ENCODE results near the gene ELP4. TPM values are rescaled to one million over a fixed set of nuclear protein-coding genes. Genes with fewer than 3 reads are reported as not detected.

ELP4 gene
- total and polyA plus RNA-seq, 11 donors: 8.5 to 20.7 (median 14.1) TPM

DNA sequence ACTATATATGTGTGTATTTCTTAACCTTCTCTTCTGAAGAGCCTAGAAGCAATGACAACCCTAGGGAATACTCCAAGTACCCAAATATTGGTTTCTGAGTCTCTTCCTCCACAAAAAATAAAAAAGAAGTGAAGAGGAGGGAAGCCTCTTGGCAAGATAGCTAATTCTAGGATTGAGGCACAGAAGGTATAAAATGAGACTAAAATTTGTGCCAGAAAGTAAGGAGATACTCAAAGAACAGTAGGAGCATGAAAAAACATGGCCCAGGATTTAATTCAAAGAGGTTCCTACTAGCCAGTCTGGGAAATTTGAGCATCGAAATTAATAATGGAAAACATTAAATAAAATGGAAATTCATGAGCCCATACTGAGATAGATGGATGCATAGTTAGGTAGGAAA is 189.5 kb downstream of the ELP4 start:
- no peaks in the 10 kb centered on the region for H3K4me1 ChIP-seq
- no peaks in the 10 kb centered on the region for H3K36me3 ChIP-seq
- no peak for DNase-seq
- H3K4me3 ChIP-seq: no peak overlapping the region
- no peak for ATAC-seq
- H3K9me3 ChIP-seq: peaks cover 0 to 6% (median 0%) of the 10 kb centered on the region in 12 donors
- intact Hi-C loops (cut with DNase I): no loop called here
- TF ChIP-seq, protein P1, sequence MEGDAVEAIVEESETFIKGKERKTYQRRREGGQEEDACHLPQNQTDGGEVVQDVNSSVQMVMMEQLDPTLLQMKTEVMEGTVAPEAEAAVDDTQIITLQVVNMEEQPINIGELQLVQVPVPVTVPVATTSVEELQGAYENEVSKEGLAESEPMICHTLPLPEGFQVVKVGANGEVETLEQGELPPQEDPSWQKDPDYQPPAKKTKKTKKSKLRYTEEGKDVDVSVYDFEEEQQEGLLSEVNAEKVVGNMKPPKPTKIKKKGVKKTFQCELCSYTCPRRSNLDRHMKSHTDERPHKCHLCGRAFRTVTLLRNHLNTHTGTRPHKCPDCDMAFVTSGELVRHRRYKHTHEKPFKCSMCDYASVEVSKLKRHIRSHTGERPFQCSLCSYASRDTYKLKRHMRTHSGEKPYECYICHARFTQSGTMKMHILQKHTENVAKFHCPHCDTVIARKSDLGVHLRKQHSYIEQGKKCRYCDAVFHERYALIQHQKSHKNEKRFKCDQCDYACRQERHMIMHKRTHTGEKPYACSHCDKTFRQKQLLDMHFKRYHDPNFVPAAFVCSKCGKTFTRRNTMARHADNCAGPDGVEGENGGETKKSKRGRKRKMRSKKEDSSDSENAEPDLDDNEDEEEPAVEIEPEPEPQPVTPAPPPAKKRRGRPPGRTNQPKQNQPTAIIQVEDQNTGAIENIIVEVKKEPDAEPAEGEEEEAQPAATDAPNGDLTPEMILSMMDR (IDR thresholded peaks at IDR 0.05): no peak
- no peak for TF ChIP-seq POLR2A (IDR thresholded peaks at IDR 0.05)
- WGBS, 4 donors: 93 to 100% (median 98%) methylated on average over 1 of the region's 1 CpG
- no peaks in the 10 kb centered on the region for H3K27me3 ChIP-seq
- H3K27ac ChIP-seq: no peak overlapping the region

DNA sequence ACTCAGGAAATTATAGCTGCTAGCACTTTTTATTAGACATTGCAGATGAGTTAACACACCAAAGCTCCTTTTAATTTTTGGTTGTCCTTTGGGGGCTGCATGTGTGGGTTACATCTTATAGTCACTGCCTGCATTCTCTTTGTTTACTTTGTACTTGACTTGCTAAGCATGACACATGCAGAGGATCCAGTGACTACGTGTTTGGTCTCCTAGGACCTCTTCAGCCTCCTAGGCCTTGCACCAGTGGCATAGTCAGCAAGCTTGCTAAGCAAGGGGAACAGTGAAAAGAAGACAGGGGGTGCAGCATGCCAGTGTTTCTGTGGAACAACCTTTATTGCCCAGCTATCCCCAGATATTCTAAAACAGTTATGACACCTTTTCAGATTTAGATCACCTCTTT is 193.4 kb downstream of the ELP4 start:
- Histone ChIP-seq H3K36me3 (peaks cover 0 to 3% (median 0%) of the 10 kb centered on the region in 9 donors), H3K4me3 (no peak overlapping the region), H3K27me3 (no peaks in the 10 kb centered on the region), H3K27ac (no peak overlapping the region), H3K4me1 (no peaks in the 10 kb centered on the region), H3K9me3 (no peaks in the 10 kb centered on the region)
- DNase-seq (no peak), ATAC-seq (no peak)
- 65 to 83% (median 76%) methylated on average over 1 of the region's 1 CpG for WGBS, 4 donors
- intact Hi-C loops (cut with DNase I): no loop called here
- TF ChIP-seq POLR2A (IDR thresholded peaks at IDR 0.05): no peak
- TF ChIP-seq, protein P1 (IDR thresholded peaks at IDR 0.05): no peak

DNA sequence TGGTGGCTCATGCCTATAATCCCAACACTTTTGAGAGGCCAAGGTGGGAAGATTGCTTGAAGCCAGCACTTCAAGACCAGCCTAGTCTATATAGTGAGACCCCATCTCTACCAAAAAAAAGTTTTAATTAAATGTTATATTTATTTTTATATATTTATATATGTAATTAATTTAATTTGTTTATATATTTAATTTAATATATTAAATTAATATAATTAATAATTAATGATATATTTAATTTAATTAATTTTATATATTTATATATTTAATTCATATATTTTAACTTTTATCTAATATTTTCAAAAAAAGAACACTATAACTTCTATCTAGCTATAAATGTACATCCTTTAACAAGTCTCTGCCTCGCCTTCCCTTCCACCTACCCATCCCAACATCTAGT is 196.8 kb downstream of the ELP4 start:
- DNase-seq: no peak
- no peak overlapping the region for H3K27ac ChIP-seq
- TF ChIP-seq, protein P1 (IDR thresholded peaks at IDR 0.05): no peak
- TF ChIP-seq POLR2A (IDR thresholded peaks at IDR 0.05): no peak
- H3K36me3 ChIP-seq: peaks cover 0 to 3% (median 0%) of the 10 kb centered on the region in 9 donors
- intact Hi-C loops (cut with DNase I): no loop called here
- H3K9me3 ChIP-seq: no peaks in the 10 kb centered on the region
- H3K4me3 ChIP-seq: no peak overlapping the region
- H3K27me3 ChIP-seq: no peaks in the 10 kb centered on the region
- H3K4me1 ChIP-seq: no peaks in the 10 kb centered on the region
- WGBS, 4 donors: 98 to 100% (median 99%) methylated on average over 1 of the region's 1 CpG
- no peak for ATAC-seq

DNA sequence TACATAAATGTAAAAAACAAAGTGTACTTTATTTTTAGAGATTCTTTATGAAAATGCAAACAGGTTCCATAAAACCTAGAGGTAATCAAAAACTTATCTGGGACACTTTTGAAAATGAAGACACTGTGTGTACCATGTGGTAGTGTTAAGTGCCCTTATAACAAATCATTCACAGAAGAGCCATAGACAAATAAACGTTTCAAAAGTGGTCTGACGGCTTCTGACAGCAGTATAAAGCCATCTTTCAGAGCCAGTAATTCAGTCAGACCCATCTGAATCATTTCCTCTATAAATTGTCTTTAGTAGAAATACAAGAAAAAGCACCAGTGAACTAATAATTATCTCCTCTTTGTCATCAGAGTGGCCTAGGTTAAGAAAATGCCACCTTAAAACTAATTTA is 201.6 kb downstream of the ELP4 start:
- Histone ChIP-seq H3K36me3 (peaks cover 0 to 3% (median 0%) of the 10 kb centered on the region in 9 donors), H3K27ac (no peak overlapping the region), H3K27me3 (no peaks in the 10 kb centered on the region), H3K9me3 (peaks cover 0 to 5% (median 0%) of the 10 kb centered on the region in 12 donors), H3K4me3 (no peak overlapping the region), H3K4me1 (no peaks in the 10 kb centered on the region)
- WGBS, 4 donors: 65 to 78% (median 74%) methylated on average over 2 of the region's 2 CpGs
- no peak for ATAC-seq
- DNase-seq: no peak
- TF ChIP-seq, protein P1 (IDR thresholded peaks at IDR 0.05): no peak
- no peak for TF ChIP-seq POLR2A (IDR thresholded peaks at IDR 0.05)
- intact Hi-C loops (cut with DNase I): no loop called here
